ENCODE results near the gene FLVCR2. TPM values are rescaled to one million over a fixed set of nuclear protein-coding genes. Genes with fewer than 3 reads are reported as not detected.
A peak's percentile ranks its signal among the peaks of the same experiment; 100 is the strongest.

Gene FLVCR2
- total and polyA plus RNA-seq, 2 of the 13 experiments (the other 11 are each of a cell fraction or from before 2014, with no cell fraction given): 9.9 to 10.5 TPM

DNA sequence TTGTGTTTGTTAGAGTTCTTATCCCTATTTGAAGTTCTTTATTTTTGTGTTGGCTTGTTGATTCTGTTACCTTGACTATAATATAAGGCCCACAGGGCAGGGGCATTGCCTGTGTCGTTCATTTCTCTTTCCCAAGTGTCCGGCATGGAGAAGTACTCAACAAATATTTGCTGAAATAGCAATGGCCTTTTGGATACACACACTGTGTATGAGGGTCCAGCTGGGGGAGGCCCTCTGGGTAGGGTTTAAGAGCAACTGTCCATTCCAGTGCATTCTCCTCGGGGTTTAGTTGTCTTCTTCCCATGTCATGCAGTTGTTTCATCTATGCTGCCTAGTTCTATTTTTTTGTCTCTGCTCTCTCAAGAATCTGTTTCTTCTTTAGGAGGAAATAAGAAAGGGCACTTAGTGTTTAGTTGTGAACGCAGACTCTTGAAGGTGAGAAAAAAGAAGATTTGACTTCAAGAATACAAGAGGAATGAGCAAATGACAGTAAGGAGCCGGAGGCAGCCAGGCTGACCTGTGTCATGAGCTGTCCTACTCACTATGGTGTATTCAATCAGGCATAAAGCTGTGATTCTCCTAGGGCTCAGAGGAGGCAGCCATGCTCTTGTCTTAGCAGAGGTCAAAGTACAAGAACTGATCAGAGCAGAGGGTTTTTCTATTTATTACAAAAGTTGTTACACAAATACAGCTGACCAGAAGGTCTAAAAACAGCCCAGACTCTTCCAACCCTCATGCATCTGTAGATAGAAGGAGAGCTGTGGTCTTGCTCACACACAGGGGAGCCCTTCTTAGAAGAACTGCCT, 72.0 kb downstream of the FLVCR2 start (continued):
- TF ChIP-seq, protein P1, sequence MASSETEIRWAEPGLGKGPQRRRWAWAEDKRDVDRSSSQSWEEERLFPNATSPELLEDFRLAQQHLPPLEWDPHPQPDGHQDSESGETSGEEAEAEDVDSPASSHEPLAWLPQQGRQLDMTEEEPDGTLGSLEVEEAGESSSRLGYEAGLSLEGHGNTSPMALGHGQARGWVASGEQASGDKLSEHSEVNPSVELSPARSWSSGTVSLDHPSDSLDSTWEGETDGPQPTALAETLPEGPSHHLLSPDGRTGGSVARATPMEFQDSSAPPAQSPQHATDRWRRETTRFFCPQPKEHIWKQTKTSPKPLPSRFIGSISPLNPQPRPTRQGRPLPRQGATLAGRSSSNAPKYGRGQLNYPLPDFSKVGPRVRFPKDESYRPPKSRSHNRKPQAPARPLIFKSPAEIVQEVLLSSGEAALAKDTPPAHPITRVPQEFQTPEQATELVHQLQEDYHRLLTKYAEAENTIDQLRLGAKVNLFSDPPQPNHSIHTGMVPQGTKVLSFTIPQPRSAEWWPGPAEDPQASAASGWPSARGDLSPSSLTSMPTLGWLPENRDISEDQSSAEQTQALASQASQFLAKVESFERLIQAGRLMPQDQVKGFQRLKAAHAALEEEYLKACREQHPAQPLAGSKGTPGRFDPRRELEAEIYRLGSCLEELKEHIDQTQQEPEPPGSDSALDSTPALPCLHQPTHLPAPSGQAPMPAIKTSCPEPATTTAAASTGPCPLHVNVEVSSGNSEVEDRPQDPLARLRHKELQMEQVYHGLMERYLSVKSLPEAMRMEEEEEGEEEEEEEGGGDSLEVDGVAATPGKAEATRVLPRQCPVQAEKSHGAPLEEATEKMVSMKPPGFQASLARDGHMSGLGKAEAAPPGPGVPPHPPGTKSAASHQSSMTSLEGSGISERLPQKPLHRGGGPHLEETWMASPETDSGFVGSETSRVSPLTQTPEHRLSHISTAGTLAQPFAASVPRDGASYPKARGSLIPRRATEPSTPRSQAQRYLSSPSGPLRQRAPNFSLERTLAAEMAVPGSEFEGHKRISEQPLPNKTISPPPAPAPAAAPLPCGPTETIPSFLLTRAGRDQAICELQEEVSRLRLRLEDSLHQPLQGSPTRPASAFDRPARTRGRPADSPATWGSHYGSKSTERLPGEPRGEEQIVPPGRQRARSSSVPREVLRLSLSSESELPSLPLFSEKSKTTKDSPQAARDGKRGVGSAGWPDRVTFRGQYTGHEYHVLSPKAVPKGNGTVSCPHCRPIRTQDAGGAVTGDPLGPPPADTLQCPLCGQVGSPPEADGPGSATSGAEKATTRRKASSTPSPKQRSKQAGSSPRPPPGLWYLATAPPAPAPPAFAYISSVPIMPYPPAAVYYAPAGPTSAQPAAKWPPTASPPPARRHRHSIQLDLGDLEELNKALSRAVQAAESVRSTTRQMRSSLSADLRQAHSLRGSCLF (CRISPR knock-in tag; IDR thresholded peaks at IDR 0.05; ENCODE audit: borderline replicate concordance): no peak
- TF ChIP-seq NKX3-1 (CRISPR knock-in tag; IDR thresholded peaks at IDR 0.05) (peak; percentile 66; the same call in 1 of the 2 replicates), SATB2 (CRISPR knock-in tag; IDR thresholded peaks at IDR 0.05) (peak; percentile 40; the same call in 1 of the 2 replicates)
- TF ChIP-seq, protein P2, sequence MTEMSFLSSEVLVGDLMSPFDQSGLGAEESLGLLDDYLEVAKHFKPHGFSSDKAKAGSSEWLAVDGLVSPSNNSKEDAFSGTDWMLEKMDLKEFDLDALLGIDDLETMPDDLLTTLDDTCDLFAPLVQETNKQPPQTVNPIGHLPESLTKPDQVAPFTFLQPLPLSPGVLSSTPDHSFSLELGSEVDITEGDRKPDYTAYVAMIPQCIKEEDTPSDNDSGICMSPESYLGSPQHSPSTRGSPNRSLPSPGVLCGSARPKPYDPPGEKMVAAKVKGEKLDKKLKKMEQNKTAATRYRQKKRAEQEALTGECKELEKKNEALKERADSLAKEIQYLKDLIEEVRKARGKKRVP (CRISPR knock-in tag; IDR thresholded peaks at IDR 0.05): peak in 1 of 2 experiments; percentile 22; a peak in 2 of 4 replicates

DNA sequence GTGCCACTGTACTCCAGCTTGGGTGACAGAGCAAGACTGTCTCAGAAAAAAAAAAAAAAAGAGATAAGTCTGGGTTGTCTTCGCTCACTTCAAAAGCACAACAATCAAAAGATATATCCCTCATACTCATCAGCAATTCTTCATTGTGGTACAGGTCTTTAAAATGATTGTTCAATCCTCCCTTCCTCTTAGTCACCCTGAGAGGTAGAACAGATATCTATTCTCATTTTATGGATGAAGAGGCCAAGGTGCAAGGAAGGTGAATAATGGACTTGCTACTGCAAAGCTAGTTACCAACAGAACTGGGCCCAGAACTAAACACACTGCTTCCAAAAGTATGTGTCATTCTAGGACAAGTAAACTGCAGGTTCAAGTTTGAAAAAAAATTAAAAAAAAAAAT, 75.1 kb downstream of the FLVCR2 start:
- ChIA-PET POLR2A (interaction anchor here (7.5 kb wide), 1 partner anchor 76 kb away, joined by 127 read pairs; the partner anchor contains the start of gene FLVCR2), CTCF (ENCODE audit: low intra/inter-chr PET ratio, low total read pairs) (interaction anchor here (1.2 to 5.1 kb wide), 4 partner anchors 76 to 345 kb away, joined by 3 to 123 read pairs (median 6); partner anchors contain the start of gene FLVCR2)
- DNase-seq (ENCODE audit: low spot score) (no peak), ATAC-seq (no peak), FAIRE-seq (no peak)
- no peak overlapping the region for H3K4me3 ChIP-seq (replicated peaks in 1 of 3; ENCODE audit: insufficient read depth in 1 of 3, low read depth in 2 of 3, low read length in 3 of 3)
- no TSS peak for BruUV-seq (replicated peaks)
- no peak overlapping the region for H3K4me2 ChIP-seq (ENCODE audit: low read depth, low read length)
- peak overlapping the region; percentile 17 for H3K27ac ChIP-seq (ENCODE audit: extremely low read length, insufficient read depth, low read length)
- H3K36me3 ChIP-seq (replicated peaks in 1 of 2; ENCODE audit: control insufficient read depth in 1 of 2, insufficient read depth in 2 of 2, low read length in 2 of 2): peaks cover 1 to 36% of the 10 kb centered on the region in 2 experiments
- intact Hi-C loops (cut with micrococcal nuclease; ENCODE audit: unreplicated experiment): no loop called here
- no peak overlapping the region for H3K9ac ChIP-seq (ENCODE audit: insufficient read depth, low read depth, low read length)
- H3K27me3 ChIP-seq (ENCODE audit: control insufficient read depth in 1 of 2, insufficient read depth in 2 of 2, low read length in 2 of 2): no peaks in the 10 kb centered on the region
- peaks cover 12% of the 10 kb centered on the region for H3K79me2 ChIP-seq (ENCODE audit: insufficient read depth, low read length)
- 93% methylated on average over 1 of the region's 1 CpG for WGBS (ENCODE audit: low lambda C conversion rate)
- H4K20me1 ChIP-seq (ENCODE audit: insufficient read depth, low read length): no peaks in the 10 kb centered on the region
- in situ Hi-C loops (cut with HindIII; ENCODE audit: extremely low pct_ligation_motif_present, low pct_unique_long_range_greater_than_20kb): loop anchor here (5.0 kb wide), 1 partner anchor 76 kb away; the partner anchor contains the start of gene FLVCR2
- no peak overlapping the region for H2AFZ ChIP-seq (ENCODE audit: low read length)
- H3K4me1 ChIP-seq (ENCODE audit: insufficient read depth, low read length): peaks cover 68% of the 10 kb centered on the region
- H3K9me3 ChIP-seq (ENCODE audit: low read length): no peaks in the 10 kb centered on the region
- TF ChIP-seq ZNF274 (CRISPR knock-in tag; IDR thresholded peaks at IDR 0.05): no peak
- no peak for TF ChIP-seq NKX3-1 (CRISPR knock-in tag; IDR thresholded peaks at IDR 0.05)
- TF ChIP-seq ZNF10 (CRISPR knock-in tag; IDR thresholded peaks at IDR 0.05; ENCODE audit: borderline replicate concordance, low read depth): no peak
- TF ChIP-seq, protein P3, sequence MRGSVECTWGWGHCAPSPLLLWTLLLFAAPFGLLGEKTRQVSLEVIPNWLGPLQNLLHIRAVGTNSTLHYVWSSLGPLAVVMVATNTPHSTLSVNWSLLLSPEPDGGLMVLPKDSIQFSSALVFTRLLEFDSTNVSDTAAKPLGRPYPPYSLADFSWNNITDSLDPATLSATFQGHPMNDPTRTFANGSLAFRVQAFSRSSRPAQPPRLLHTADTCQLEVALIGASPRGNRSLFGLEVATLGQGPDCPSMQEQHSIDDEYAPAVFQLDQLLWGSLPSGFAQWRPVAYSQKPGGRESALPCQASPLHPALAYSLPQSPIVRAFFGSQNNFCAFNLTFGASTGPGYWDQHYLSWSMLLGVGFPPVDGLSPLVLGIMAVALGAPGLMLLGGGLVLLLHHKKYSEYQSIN (CRISPR knock-in tag; IDR thresholded peaks at IDR 0.05; ENCODE audit: borderline replicate concordance): no peak
- no peak for TF ChIP-seq ZFP36L2 (CRISPR knock-in tag; IDR thresholded peaks at IDR 0.05)
- TF ChIP-seq, protein P4, sequence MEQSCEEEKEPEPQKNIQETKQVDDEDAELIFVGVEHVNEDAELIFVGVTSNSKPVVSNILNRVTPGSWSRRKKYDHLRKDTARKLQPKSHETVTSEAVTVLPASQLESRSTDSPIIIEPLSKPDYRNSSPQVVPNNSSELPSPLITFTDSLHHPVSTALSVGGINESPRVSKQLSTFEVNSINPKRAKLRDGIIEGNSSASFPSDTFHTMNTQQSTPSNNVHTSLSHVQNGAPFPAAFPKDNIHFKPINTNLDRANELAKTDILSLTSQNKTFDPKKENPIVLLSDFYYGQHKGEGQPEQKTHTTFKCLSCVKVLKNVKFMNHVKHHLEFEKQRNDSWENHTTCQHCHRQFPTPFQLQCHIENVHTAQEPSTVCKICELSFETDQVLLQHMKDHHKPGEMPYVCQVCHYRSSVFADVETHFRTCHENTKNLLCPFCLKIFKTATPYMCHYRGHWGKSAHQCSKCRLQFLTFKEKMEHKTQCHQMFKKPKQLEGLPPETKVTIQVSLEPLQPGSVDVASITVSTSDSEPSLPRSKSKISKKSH (CRISPR knock-in tag; IDR thresholded peaks at IDR 0.05; ENCODE audit: borderline replicate concordance): no peak
- no peak for TF ChIP-seq SOX5 (CRISPR knock-in tag; IDR thresholded peaks at IDR 0.05; ENCODE audit: borderline replicate concordance)
- TF ChIP-seq FLYWCH1 (CRISPR knock-in tag; IDR thresholded peaks at IDR 0.05): no peak
- TF ChIP-seq MED1 (CRISPR knock-in tag; IDR thresholded peaks at IDR 0.05): no peak
- TF ChIP-seq KAT7 (CRISPR knock-in tag; IDR thresholded peaks at IDR 0.05; ENCODE audit: borderline replicate concordance): no peak

All from HepG2 (cell line).